H1 (cell line): ENCODE results near the gene INPPL1.

Experiments
- CREB1 ChIP-seq: IDR thresholded peaks from 2 replicates; pipeline ENCODE4 v1.6.1; 2012; ENCODE audit warnings: inconsistent platforms
- CTCF ChIP-seq, 3 experiments: IDR thresholded peaks; 1 replicate in 2 of 3; 2 replicates in 1 of 3; pipeline versions ENCODE4 v1.5.1 to v1.6.1; 2011; ENCODE audit warnings: low read length in 3 of 3, mild to moderate bottlenecking in 3 of 3, inconsistent platforms in 2 of 3, low read depth in 1 of 3, moderate library complexity in 1 of 3; ENCODE audit not compliant: insufficient read depth in 1 of 3; ENCODE audit errors: control extremely low read depth in 1 of 3
- EGR1 ChIP-seq: IDR thresholded peaks from 2 replicates; pipeline ENCODE4 v1.6.1; 2011; ENCODE audit warnings: low read depth, low read length, borderline replicate concordance
- EP300 ChIP-seq, 2 experiments: IDR thresholded peaks; 1 replicate in 1 of 2; 2 replicates in 1 of 2; pipeline ENCODE4 v1.6.1; 2011 to 2012; ENCODE audit warnings: low read depth in 2 of 2, low read length in 2 of 2, mild to moderate bottlenecking in 2 of 2, borderline replicate concordance in 1 of 2, inconsistent platforms in 1 of 2, moderate library complexity in 1 of 2
- POLR2A ChIP-seq, 2 experiments: IDR thresholded peaks; 1 replicate in 1 of 2; 2 replicates in 1 of 2; pipeline ENCODE4 v1.6.1; 2011; ENCODE audit warnings: low read depth in 2 of 2, low read length in 2 of 2, mild to moderate bottlenecking in 2 of 2; ENCODE audit errors: control extremely low read depth in 1 of 2
- RAD21 ChIP-seq, 2 experiments: IDR thresholded peaks in 1 of 2; conservative IDR thresholded peaks in 1 of 2; 2 replicates each; pipeline ENCODE4 v1.6.1; 2011; ENCODE audit warnings: low read depth in 2 of 2, low read length in 2 of 2, improper control_type of control experiment in 1 of 2, inconsistent platforms in 1 of 2, mild to moderate bottlenecking in 1 of 2, moderate library complexity in 1 of 2
- RBBP5 ChIP-seq: IDR thresholded peaks from 2 replicates; pipeline ENCODE4 v1.7.1; 2012; ENCODE audit warnings: low read depth, mild to moderate bottlenecking, inconsistent platforms, low read length, moderate library complexity, borderline replicate concordance
- RXRA ChIP-seq: IDR thresholded peaks from 2 replicates; pipeline ENCODE4 v1.6.1; 2011; ENCODE audit warnings: low read depth, mild to moderate bottlenecking, low read length, moderate library complexity; ENCODE audit not compliant: insufficient read depth
- SIN3A ChIP-seq, 2 experiments: IDR thresholded peaks in 1 of 2; conservative IDR thresholded peaks in 1 of 2; 2 replicates each; pipeline ENCODE4 v1.6.1; 2011 to 2012; ENCODE audit warnings: low read length in 2 of 2, improper control_type of control experiment in 1 of 2, low read depth in 1 of 2, mild to moderate bottlenecking in 1 of 2
- TEAD4 ChIP-seq: IDR thresholded peaks from 2 replicates; pipeline ENCODE4 v1.6.1; 2012; ENCODE audit warnings: low read depth, low read length, inconsistent platforms, mixed read lengths
- ZNF274 ChIP-seq: IDR thresholded peaks from 2 replicates; pipeline ENCODE4 v1.7.0; 2012; ENCODE audit warnings: low read length, borderline replicate concordance; ENCODE audit errors: extremely low read depth
- TF ChIP-seq, protein P1 (sequence below): IDR thresholded peaks from 2 replicates; pipeline ENCODE4 v1.6.1; 2012; ENCODE audit warnings: inconsistent platforms

GRCh38 chr11:72239849-72240460, 15.4 kb downstream of the INPPL1 start:
- TF ChIP-seq CTCF (IDR thresholded peaks at IDR 0.05; ENCODE audit: control extremely low read depth in 1 of 3, insufficient read depth in 1 of 3, low read depth in 1 of 3, low read length in 3 of 3): no peak
- TF ChIP-seq SIN3A (conservative IDR thresholded peaks at IDR 0.05 in 1 of 2, IDR thresholded peaks at IDR 0.05 in 1 of 2; ENCODE audit: low read depth in 1 of 2, low read length in 2 of 2): no peak
- no peak for TF ChIP-seq RBBP5
- no peak for TF ChIP-seq EGR1
- no peak for TF ChIP-seq EP300 (IDR thresholded peaks at IDR 0.05; ENCODE audit: borderline replicate concordance in 1 of 2, low read depth in 2 of 2, low read length in 2 of 2)
- TF ChIP-seq RXRA: no peak
- TF ChIP-seq POLR2A (IDR thresholded peaks at IDR 0.05; ENCODE audit: control extremely low read depth in 1 of 2, low read depth in 2 of 2, low read length in 2 of 2): peak in 1 of 2 experiments; percentile 56; a peak in 1 of 3 replicates
- no peak for TF ChIP-seq ZNF274
- TF ChIP-seq RAD21 (IDR thresholded peaks at IDR 0.05 in 1 of 2, conservative IDR thresholded peaks at IDR 0.05 in 1 of 2; ENCODE audit: low read depth in 2 of 2, low read length in 2 of 2): no peak
- no peak for TF ChIP-seq CREB1
- TF ChIP-seq, protein P1, sequence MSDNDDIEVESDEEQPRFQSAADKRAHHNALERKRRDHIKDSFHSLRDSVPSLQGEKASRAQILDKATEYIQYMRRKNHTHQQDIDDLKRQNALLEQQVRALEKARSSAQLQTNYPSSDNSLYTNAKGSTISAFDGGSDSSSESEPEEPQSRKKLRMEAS: peak; percentile 92
- no peak for TF ChIP-seq TEAD4
